NB4 (cell line): ENCODE results near the gene PSD.

ENCODE experiments used
- DNase-seq: peaks from one replicate; pipeline ENCODE4 v3.0.0; 2010; ENCODE audit warnings: low read depth
- H3K4me3 ChIP-seq: one replicate; pipeline ENCODE4 v1.5.1; 2011; ENCODE audit warnings: mild to moderate bottlenecking, low read depth, low read length, moderate library complexity
- MYC ChIP-seq: IDR thresholded peaks from 2 replicates; pipeline ENCODE4 v1.6.1; 2011; ENCODE audit warnings: low read depth, low read length
- POLR2A ChIP-seq: IDR thresholded peaks from 2 replicates; pipeline ENCODE4 v1.6.1; 2011; ENCODE audit warnings: mild to moderate bottlenecking; ENCODE audit not compliant: insufficient read length; ENCODE audit errors: extremely low read depth
- TF ChIP-seq, protein P1 (sequence below): IDR thresholded peaks from one replicate; pipeline ENCODE4 v1.5.1; 2012; ENCODE audit warnings: low read depth, low read length
- TF ChIP-seq, protein P2 (sequence below): IDR thresholded peaks from 2 replicates; pipeline ENCODE4 v1.6.1; 2011; ENCODE audit warnings: low read depth, low read length

Gene PSD

GRCh38 chr10:102408131-102408727 is 10.4 kb downstream of the PSD start:
- DNase-seq, result no peak
- H3K4me3 ChIP-seq, result no peak overlapping the region
- TF ChIP-seq, protein P1, sequence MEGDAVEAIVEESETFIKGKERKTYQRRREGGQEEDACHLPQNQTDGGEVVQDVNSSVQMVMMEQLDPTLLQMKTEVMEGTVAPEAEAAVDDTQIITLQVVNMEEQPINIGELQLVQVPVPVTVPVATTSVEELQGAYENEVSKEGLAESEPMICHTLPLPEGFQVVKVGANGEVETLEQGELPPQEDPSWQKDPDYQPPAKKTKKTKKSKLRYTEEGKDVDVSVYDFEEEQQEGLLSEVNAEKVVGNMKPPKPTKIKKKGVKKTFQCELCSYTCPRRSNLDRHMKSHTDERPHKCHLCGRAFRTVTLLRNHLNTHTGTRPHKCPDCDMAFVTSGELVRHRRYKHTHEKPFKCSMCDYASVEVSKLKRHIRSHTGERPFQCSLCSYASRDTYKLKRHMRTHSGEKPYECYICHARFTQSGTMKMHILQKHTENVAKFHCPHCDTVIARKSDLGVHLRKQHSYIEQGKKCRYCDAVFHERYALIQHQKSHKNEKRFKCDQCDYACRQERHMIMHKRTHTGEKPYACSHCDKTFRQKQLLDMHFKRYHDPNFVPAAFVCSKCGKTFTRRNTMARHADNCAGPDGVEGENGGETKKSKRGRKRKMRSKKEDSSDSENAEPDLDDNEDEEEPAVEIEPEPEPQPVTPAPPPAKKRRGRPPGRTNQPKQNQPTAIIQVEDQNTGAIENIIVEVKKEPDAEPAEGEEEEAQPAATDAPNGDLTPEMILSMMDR, result no peak
- TF ChIP-seq, protein P2, sequence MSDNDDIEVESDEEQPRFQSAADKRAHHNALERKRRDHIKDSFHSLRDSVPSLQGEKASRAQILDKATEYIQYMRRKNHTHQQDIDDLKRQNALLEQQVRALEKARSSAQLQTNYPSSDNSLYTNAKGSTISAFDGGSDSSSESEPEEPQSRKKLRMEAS, result no peak
- TF ChIP-seq POLR2A (no peak), MYC (no peak)

DNA sequence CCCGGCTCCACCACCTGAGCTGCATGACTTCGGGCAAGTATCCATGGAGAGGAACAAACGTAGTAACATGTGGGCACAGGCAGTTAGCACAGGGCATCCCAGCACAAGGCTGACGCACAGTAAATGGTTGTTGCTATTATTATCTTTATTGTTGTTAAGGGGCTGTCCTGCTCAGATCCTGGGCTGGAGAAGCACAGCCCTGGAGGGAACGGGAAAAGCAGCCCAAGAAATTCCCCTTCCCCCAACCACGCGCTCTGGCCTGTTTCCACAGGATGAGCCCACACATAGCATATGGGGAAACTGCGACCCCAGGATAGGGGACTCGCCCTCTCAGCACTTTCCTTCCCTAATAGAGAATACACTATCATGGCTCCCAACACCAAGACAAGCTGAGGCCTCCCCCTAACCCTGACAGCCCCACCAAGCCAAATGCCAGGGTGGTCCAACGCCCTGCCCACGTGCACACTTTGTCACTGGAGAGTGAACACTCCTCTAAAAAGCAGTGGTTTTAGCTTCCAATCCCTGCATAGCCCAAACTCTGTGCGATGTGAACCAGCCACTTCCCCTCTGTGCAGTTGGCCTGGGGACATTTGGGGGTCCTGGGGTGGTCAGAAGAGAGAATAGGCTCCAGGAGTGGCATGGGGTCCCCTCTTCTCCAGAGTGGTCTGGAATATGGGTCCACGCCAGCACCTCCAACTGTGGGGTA is 11.0 kb downstream of the PSD start:
- H3K4me3 ChIP-seq, result no peak overlapping the region
- TF ChIP-seq, protein P2, result no peak
- no peak for DNase-seq

DNA sequence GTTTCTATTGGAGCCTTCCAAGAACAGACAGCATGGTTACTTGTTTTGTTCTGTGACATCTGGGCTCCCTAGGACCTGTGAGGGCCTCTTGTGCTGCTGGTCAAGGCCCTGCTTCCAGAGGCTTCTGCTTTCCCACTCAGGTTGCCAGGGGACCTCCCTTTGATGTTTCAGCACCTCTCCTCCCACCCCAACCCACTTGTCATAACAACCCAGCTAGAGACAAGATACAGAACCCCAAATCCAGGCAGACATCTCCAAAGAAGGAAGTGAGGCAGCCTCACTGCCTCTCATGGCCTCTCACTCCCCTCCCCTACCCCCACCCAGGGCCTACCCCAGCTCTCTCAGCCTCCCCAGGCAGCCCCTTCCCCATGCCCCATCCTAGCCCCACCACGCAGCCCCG is 11.8 kb downstream of the PSD start:
- no peak for DNase-seq
- no peak overlapping the region for H3K4me3 ChIP-seq
- TF ChIP-seq POLR2A (no peak), MYC (no peak)
- TF ChIP-seq, protein P1, result no peak
- TF ChIP-seq, protein P2, result no peak

- DNase-seq, result no peak
- TF ChIP-seq, protein P1, result no peak
- TF ChIP-seq MYC (no peak), POLR2A (no peak)
- TF ChIP-seq, protein P2, result no peak
These were observed 13.0 kb downstream of the PSD start for GRCh38 chr10:102405632-102406031.

DNA sequence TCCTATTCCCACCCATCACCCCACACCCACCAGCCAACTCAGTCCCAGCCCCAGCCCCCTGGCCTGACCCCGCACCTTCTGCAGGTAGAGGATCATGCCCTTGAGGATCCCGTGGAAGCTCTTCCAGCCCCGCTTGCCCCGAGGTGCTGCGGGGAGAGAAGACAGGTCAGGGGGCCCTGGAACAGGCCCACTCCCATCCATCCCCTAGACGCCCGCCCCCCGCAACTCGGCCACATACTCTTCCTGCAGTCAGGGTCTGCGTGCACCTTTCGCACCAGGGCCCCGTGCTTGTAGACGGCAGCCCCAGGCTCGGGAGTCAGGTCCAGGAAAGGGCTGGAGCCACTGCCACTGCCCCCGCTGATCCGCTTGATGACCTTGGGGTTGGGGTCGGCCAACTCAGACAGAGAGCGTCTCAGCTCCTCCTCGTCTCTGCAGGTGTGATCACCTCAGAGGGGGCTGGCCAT is 13.4 kb downstream of the PSD start:
- no peak overlapping the region for H3K4me3 ChIP-seq
- TF ChIP-seq MYC (no peak), POLR2A (no peak)
- TF ChIP-seq, protein P2, result no peak
- TF ChIP-seq, protein P1, result no peak
- DNase-seq, result no peak

More at GRCh38 chr10:102405632-102406031, 13.0 kb downstream of the PSD start:
- no peak overlapping the region for H3K4me3 ChIP-seq

DNA sequence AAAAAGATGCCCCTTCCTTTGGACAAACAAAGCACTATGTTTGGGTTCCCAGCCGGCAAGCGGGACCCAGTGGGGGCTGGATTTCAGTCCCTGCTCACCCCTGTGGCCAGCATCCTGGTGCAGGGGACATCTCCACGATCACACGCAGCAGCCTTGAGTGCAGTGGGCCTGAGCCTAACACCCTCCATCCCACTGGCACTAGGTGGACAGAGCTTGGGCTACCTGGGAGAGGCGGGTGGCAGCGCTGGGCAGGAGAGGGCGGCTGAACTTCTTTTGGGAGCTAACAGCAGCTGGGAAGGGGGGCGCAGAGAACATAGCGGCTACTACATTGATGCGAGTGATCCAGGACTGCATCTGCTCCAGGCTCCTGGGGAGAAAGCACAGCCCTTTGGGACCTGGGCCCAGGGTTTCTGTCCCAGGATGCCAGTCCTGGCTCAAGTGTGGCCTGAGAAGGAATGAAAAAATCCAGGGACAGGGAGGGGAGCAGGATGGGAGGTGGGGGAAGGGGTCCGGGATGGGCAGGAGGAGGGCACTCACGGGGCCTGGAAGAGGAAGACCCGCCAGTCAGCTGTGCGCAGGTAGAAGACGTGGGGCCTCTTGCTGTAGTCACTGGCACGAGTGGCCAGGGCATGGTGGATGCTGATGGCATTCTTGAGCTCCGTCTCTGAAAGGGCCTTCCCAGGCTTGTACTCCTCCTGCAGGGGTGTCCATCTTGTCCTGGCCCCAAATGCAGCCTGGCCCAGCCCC is 14.1 kb downstream of the PSD start:
- H3K4me3 ChIP-seq, result no peak overlapping the region
- TF ChIP-seq MYC, result no peak
- TF ChIP-seq, protein P2, result no peak
- TF ChIP-seq, protein P1, result no peak
- TF ChIP-seq POLR2A, result no peak
- DNase-seq, result no peak
